HG03457 (cell line): ENCODE data around the gene LRRC25.
"Not testable (repeated sequence)": the region's sequence is repeated elsewhere in the genome, so short reads cannot be mapped to it uniquely, and the experiment has no call there.

Source experiments
- ATAC-seq: cut with Tn5 transposase; IDR thresholded peaks from one replicate; pipeline ENCODE4 v1.9.1; 2021; ENCODE audit warnings: moderate number of reproducible peaks; ENCODE audit not compliant: unreplicated experiment

The LRRC25 gene

DNA sequence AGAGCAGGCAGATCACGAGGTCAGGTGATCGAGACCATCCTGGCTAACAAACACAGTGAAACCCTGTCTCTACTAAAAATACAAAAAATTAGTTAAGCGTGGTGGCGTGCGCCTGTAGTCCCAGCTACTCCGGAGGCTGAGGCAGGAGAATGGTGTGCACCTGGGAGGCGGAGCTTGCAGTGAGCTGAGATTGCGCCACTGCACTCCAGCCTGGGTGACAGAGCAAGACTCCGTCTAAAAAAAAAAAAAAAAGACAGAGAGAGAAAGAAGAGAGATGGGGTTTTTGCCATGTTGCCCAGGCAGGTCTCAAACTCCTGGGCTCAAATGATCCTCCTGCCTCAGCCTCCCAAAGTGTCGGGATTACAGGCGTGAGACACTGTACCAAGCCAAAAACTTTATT is 8.3 kb upstream of the LRRC25 start:
- ATAC-seq: not testable (repeated sequence)

DNA sequence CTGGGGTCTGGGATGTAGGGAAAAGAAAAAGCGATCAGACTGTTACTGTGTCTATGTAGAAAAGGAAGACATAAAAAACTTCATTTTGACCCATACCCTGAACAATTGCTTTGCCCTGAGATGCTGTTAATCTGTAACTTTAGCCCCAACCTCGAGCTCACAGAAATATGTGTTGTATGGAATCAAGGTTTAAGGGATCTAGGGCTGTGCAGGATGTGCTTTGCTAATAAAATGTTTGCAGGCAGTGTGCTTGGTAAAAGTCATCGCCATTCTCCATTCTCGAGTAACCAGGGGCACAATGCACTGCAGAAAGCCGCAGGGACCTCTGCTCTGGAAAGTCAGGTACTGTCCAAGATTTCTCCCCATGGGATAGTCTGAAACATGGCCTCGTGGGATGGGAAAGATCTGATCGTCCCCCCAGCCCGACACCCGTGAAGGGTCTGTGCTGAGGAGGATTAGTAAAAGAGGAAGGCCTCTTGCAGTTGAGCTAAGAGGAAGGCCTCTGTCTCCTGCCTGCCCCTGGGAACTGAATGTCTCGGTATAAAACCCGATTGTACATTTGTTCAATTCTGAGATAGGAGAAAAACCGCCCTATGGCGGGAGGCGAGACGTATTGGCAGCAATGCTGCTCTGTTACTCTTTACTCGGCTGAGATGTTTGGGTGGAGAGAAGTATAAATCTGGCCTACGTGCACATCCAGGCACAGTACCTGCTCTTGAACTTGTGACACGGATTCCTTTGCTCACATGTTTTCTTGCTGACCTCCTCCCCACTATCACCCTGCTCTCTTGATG is 5.2 kb upstream of the LRRC25 start:
- not testable (repeated sequence) for ATAC-seq

DNA sequence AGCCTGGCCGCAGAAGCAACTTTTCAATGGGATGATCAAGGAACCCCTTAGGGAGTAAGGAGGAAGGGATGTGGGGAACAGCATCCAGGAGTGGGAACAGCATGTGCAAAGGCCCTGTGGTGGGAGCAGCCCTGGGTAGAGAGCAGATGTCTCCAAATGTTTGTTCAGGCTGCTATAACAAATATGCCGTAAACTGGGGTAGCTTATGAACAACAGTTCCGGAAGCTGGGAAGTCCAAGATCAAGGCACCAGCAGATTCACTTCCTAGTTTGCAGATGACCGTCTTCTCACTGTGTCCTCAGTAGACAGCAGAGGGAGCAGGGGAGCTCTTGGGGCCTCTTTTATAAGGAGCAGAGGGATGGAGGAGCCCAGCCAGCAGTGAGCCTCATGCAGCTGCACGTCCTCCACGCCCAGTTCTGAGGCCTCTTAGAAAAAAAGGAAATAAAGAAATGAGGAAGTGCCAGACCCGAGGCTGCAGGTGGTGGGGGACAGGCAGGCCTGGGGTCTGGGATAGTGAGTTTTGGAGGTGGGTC is 4.2 kb upstream of the LRRC25 start:
- no peak for ATAC-seq

DNA sequence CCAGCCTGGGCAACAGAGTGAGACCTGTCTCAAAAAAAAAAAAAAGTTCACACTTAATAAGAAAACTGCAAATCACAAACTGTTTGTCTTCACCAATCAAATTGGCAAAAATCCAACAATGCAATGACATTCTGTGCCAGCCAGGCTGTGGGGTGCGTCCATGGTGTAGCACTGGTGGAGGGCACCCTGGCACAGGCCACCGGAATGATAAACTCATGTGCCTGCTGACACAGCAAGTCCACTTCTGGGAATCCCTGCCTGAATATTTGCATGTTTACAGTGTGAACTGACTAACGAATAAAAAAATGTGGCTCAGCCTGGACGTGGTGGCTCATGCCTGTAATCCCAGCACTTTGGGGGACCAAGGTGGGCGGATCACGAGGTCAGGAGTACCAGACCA is 1.6 kb upstream of the LRRC25 start:
- ATAC-seq: no peak

DNA sequence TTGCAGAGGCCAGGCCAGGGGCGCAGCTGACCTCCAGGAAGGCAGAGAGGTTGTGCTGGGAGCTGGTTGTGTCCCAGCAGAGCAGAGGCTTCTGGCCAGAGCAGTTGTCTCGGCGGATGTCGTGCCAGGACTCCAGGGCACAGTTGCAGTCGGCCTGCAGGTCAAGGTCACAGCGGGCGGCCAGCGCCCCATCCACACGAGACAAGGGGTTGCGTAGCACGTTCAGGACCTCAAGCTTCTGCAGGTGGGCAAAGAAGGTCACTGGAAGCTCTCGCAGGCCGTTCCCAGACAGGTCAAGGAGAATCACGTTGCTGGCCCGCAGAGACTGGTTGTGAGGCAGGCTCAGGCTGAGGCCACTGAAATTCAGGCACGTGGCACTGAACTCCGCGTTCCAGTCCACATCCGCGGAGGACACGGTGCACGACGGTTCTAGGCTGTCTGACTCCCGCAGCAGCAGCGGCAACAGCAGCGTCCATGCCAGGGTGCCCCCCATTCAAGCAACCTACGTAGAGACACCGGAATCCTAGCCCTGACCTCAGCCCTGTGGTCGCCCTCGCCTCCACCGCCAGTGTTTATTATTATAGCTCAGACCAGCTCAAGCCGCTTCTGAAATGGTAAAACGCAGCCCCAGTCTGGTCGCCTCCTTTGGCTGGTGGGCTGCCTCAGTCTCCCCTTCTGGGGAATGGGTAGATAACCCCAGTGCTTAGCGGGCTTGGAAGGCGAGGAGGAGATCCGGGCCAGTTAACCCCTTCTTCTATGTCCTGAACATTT is 766 bp downstream of the LRRC25 start:
- no peak for ATAC-seq

DNA sequence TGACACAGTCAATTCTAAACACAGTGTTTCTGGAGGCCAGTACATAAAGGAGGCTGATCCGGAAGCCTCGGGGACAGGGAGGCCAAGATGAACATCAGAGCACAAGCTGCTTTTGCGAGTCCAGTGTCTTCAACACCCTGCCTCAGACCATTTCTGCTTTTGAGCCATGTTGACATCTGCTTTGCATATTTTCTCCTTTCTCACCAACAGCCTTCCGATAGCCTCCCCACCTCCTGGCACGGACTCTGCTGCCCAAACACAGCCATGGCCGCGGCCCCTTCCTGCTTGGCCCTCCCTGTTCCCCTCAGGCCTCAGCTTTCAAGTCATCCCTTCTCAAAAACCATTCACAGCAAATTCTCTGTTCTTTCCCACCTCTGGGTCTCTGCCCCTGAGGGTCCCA is 3.6 kb downstream of the LRRC25 start:
- no peak for ATAC-seq

DNA sequence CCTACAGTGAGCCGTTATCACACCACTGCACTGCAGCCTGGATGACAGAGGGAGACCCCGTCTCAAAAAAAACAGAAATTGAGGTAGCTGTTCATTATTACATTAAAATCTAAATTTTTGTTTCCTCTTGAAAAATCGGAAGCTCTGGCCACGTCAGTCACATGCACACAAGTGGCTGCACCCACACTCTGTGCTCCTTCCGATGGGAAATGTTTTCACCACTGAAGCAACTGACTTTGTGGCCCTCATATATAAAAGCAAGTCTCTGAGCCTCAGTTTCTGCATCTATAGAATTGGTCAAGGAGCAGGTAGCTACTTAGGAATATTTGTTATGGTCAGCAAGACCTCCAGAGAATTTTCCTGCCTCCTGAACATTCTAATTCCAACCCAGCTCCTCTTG is 4.5 kb downstream of the LRRC25 start:
- ATAC-seq: no peak

DNA sequence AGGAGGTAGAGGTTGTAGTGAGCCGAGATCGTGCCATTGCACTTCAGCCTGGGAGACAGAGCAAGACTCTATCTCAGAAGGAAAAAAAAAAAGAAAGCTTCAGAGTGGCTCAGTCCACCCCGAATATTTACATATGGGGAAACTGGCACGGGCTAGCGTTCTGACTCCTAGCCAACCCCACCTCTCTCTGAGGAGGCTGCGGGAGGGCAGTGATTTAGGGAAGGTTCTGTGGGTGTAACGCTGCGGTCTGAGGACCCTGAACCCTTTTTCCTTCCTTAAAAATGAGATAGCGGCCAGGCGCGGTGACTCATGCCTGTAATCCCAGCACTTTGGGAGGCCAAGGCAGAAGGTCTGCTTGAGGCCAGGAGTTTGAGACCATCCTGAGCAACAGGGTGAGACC is 5.0 kb downstream of the LRRC25 start:
- ATAC-seq: no peak

DNA sequence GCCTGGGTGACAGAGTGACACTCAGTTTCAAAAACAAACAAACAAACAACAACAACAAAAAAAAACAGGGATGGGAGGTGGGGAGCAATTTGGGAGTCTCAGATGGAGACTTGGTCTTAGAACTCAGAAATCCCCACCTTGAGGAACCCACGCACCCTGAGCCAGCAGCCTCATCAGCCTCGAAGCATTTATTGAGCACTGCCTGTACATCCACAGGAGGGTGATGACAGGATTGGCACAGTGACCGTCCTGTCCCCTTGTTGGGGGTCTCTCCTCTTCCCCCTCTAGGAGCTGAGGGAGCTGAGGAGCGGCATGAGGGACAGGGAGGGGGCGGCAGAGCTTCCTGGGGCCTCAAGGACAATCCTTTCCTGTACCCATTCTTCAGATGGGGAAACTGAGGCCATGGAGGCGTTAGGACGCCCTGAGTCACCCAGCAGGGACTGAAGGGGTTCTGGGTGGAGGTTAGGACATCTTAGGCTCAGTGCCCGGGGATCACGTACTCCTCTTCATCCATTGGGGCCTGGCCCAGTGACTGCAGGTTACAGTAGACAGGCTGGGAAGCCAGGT is 5.8 kb downstream of the LRRC25 start:
- no peak for ATAC-seq

DNA sequence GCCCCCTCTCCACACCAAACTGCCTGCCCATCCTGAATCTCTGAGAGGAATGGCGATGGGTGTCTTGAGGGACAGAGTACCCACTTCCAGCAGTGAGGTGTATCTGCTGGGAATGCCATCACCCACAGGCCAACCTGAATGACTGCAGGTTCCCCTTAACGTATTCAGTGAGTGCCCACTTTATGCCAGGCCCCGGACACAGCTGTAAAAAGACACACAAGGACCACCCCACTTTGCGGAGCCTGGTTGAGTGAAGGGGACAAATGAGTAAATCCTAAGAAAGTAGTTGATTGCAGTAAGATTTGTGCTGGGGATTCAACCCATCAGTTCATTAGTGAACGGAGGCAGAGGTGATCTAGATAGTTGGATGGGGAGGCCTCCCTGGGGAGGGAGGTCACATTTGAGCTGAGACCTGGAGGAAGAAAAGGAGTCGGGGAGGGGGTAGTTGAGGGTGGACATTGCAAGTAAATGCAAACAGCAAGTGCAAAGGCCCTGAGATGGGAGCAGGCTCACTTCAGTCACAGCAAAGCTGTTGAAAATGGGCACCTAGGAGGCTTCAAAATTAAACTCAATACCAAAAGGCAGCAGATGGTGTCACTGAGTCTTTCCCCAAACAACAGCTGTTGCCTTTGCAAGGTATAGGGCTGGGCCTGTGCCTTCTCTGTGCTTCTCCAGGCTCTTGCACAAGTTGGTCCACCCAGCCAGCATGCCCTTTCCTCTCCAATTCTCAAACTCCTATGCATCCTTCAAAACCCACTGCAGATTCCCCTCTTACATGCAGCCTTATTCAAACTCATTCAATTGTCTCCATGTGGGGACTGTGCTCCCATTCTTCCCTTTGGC is 7.1 kb downstream of the LRRC25 start:
- ATAC-seq: no peak

DNA sequence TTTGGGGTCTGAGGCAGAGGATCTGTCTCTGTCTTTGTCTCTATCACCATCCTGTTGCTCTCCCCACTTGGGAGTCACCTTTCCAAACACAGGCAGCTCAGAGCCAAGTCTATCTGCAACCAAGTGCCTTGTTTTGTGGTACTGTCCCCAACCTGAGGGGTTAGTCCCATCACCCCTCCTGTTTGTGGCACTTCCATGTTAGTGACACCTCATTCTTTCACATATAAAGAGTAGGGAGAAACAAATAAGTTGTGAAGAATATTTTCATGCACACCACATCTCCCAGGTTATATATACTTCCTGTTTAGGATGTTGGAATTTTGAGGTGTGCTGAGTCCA is 7.7 kb downstream of the LRRC25 start:
- ATAC-seq: no peak

DNA sequence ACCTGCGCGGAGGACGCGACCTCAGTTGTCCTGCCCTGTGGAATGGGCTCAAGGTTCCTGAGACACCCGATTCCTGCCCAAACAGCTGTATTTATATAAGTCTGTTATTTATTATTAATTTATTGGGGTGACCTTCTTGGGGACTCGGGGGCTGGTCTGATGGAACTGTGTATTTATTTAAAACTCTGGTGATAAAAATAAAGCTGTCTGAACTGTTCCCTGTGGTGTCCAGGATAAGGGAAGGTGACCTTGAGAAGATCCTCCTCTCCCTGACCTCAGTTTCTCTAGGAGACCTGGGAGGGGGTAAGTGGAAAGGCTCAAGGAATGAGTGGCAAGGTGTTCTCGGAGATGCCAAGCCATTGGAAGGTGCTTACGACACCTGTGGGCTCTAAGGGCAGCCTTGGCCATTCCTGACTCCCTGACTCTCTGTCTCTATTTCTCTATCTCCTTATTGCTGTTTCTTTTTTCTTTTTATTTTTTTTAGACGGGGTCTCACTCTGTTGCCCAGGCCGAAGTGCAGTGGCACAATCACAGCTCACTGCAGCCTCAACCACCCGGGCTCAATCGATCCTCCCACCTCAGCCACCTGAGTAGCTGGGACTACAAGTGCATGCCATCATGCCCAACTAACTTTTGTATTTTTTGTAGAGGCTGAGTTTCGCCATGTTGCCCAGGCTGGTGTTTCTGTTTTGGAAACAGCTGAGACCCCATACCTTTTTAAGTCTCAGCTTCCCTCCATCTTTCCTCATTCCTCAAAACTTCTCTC is 8.3 kb downstream of the LRRC25 start:
- no peak for ATAC-seq

DNA sequence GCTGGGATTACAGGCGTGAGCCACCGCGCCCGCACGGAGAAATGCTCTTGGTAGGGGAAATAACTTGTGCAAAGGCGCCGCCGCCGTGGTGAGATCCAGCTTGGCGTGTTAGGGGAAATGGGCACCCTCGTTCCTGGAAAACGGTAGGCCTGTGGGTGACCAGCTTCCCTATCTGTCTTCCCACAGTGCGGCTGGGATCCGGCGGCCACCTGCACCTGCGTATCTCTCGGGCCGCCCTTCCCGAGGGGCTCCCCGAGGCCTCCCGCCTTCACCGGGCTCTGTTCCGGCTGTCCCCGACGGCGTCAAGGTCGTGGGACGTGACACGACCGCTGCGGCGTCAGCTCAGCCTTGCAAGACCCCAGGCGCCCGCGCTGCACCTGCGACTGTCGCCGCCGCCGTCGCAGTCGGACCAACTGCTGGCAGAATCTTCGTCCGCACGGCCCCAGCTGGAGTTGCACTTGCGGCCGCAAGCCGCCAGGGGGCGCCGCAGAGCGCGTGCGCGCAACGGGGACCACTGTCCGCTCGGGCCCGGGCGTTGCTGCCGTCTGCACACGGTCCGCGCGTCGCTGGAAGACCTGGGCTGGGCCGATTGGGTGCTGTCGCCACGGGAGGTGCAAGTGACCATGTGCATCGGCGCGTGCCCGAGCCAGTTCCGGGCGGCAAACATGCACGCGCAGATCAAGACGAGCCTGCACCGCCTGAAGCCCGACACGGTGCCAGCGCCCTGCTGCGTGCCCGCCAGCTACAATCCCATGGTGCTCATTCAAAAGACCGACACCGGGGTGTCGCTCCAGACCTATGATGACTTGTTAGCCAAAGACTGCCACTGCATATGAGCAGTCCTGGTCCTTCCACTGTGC is 9.1 kb downstream of the LRRC25 start:
- peak; percentile 61 for ATAC-seq

DNA sequence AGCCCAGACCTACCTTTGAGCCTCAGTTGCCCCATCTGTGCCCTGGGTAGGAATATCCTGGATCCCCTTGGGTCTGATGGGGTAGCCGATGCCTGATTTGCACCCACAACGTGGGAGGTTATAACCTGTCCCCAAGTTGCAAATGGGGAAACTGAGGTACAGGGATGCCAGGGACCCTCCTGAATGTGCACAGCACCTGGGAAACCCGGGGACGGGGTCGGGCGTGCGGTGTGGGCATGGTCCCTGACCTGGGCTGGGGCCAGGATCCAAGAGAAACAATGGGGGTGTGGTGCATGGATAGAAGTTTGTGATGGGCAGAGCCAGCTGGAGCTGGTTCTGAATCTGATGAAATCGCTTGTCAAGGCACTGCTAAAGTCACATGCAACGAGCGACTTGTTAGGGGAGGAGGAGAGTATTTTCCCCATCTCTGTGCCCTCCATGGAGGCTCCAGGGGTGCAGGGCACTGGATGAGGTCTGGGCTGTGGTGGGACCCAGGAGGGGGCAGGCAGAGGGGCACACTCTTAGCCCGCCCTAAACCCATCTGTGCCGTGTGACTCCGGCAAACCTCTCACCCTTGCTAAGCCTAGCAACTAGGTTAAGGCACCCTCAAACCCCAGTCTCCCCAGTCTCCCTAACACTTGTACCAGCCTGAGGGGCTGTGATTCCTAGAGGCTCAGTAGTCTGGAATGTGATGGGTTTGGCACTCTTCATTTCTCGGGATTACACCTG is 10.7 kb downstream of the LRRC25 start:
- ATAC-seq: no peak

DNA sequence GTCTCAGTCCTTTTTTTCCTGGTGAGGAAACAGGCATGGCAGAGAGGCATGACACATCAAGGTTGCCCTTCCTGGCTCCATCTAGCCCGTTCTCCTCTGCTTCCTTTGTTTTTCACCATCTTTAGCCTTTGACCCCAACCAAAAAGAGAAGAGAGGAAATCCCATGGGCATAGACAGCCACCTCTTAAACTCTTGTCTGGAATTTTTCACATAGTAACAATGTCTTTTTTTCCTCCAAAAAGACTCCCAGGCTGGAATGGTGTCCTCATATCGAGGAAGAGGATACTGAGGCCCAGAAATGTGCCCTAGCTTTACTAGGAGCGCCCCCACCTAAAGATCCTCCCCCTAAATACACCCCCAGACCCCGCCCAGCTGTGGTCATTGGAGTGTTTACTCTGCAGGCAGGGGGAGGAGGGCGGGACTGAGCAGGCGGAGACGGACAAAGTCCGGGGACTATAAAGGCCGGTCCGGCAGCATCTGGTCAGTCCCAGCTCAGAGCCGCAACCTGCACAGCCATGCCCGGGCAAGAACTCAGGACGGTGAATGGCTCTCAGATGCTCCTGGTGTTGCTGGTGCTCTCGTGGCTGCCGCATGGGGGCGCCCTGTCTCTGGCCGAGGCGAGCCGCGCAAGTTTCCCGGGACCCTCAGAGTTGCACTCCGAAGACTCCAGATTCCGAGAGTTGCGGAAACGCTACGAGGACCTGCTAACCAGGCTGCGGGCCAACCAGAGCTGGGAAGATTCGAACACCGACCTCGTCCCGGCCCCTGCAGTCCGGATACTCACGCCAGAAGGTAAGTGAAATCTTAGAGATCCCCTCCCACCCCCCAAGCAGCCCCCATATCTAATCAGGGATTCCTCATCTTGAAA is 11.5 kb downstream of the LRRC25 start, which contains the start of gene GDF15:
GDF15 (plus strand) TSS at position 484 of the 868 bp plus-strand sequence; CDS start at position 516, 32 bp downstream.
- no peak for ATAC-seq

DNA sequence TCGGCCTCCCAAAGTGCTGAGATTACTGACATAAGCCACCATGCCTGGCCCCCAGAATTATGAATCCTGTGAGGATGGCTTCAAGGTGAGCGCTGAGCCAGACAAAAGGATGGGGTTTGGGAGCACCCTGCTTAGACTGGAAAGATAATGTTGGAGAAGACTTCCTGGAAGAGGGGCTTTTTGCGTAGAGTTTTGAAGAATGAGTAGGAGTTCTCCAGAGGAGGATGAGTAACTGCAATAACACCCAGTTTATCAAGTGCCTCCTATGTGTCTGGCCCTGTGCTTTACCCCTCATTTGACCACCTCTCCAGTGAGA is 12.1 kb downstream of the LRRC25 start:
- no peak for ATAC-seq

DNA sequence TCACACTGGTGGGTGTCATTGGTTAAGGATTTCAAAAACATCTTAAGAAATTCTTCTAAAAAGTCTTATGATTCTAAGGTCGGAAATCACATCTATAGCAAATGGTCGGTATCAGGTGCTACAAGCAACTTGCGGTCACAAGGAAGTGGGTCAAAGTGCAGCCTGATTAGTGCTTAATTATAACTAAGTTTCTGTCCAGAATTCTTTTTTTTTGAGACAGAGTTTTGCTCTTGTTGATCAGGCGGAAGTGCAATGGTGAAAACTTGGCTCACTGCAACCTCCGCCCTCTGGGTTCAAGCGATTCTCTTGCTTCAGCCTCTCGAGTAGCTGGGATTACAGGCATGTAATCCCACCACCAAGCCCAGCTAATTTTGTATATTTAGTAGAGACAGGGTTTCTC is 12.6 kb downstream of the LRRC25 start:
- ATAC-seq: no peak

DNA sequence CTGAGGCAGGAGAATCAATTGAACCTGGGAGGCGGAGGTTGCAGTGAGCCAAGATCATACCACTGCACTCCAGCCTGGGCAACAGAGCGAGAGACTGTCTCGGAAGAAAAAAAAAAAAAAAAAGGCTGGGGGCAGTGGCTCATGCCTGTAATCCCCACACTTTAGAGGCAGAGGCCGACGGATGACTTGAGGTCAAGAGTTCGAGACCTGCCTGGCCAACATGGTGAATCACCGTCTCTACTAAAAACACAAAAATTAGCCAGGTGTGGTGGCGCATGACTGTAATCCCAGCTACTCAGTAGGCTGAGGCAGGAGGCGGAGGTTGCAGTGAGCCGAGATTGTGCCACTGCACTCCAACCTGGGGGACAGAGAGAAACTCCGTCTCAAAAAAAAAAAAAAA is 13.8 kb downstream of the LRRC25 start:
- ATAC-seq: not testable (repeated sequence)
